H1 (cell line): ENCODE results near the gene CDC42EP3. TPM values are rescaled to one million over a fixed set of nuclear protein-coding genes. Genes with fewer than 3 reads are reported as not detected.

Source experiments
- CTCF ChIA-PET: fragments of 300-600 bp; sonication (Branson Sonifier 250); formaldehyde crosslinking; loops from one replicate; lab custom pipeline; 2021; ENCODE audit not compliant: partially characterized antibody; lab: Charles Lee
- POLR2A ChIA-PET: fragments of 300-600 bp; sonication (Branson Sonifier 250); formaldehyde crosslinking; loops from one replicate; lab custom pipeline; 2021; ENCODE audit warnings: inconsistent platforms; ENCODE audit not compliant: partially characterized antibody; lab: Charles Lee
- DNase-seq, 2 experiments: peaks; one replicate each; pipeline versions ENCODE4 v3.0.0 to v3.0.0-alpha.2; 2010 to 2022; ENCODE audit warnings: low spot score in 2 of 2, low read depth in 1 of 2, mixed read lengths in 1 of 2
- FAIRE-seq: peaks from 2 replicates; lab custom pipeline; 2011; peaks lifted over from hg19 to GRCh38; lab: Jason Lieb, UNC
- H2AFZ ChIP-seq: 2 replicates; pipeline ENCODE4 v1.8.1; 2012; ENCODE audit warnings: low read length, inconsistent platforms
- H2AK5ac ChIP-seq: 2 replicates; pipeline ENCODE4 v1.6.1; 2013; ENCODE audit warnings: low read depth, low read length
- H2BK120ac ChIP-seq: replicated peaks from 2 replicates; pipeline ENCODE3; 2013; ENCODE audit warnings: low read depth, low read length, inconsistent platforms
- H2BK12ac ChIP-seq: 2 replicates; pipeline ENCODE4 v1.6.1; 2013; ENCODE audit warnings: low read depth, low read length
- H2BK15ac ChIP-seq: 2 replicates; pipeline ENCODE4 v1.6.1; 2013; ENCODE audit warnings: low read length
- H2BK20ac ChIP-seq: 2 replicates; pipeline ENCODE4 v1.6.1; 2013; ENCODE audit warnings: low read length
- H2BK5ac ChIP-seq: 2 replicates; pipeline ENCODE4 v1.6.1; 2013; ENCODE audit warnings: low read depth, low read length
- H3K14ac ChIP-seq: 2 replicates; pipeline ENCODE4 v1.6.1; 2013; ENCODE audit warnings: inconsistent platforms; ENCODE audit not compliant: insufficient read length
- H3K18ac ChIP-seq: 2 replicates; pipeline ENCODE4 v1.6.1; 2013; ENCODE audit warnings: low read length; ENCODE audit errors: extremely low read depth
- H3K23ac ChIP-seq: 2 replicates; pipeline ENCODE4 v1.6.1; 2013; ENCODE audit warnings: inconsistent platforms; ENCODE audit not compliant: insufficient read length
- H3K23me2 ChIP-seq: 2 replicates; pipeline ENCODE4 v1.6.1; 2013; ENCODE audit warnings: low read depth, low read length
- H3K27ac ChIP-seq: 2 replicates; pipeline ENCODE4 v1.6.1; 2011; ENCODE audit warnings: low read depth, low read length, inconsistent platforms
- H3K27me3 ChIP-seq, 4 experiments: replicated peaks in 1 of 4; 1 replicate in 1 of 4; 2 replicates in 3 of 4; pipeline versions ENCODE4 v1.6.1 to v1.8.1; 2011 to 2013; ENCODE audit warnings: low read length in 3 of 4, mild to moderate bottlenecking in 3 of 4, inconsistent platforms in 2 of 4, mixed read lengths in 2 of 4, moderate library complexity in 1 of 4; ENCODE audit not compliant: control insufficient read depth in 3 of 4, insufficient read depth in 3 of 4; ENCODE audit errors: extremely low read depth in 1 of 4
- H3K36me3 ChIP-seq, 4 experiments: 2 replicates each; pipeline versions ENCODE4 v1.6.1 to v1.8.1; 2011 to 2013; ENCODE audit warnings: mild to moderate bottlenecking in 4 of 4, low read length in 3 of 4, moderate library complexity in 2 of 4, control low read depth in 1 of 4, inconsistent platforms in 1 of 4; ENCODE audit not compliant: insufficient read depth in 4 of 4, control insufficient read depth in 2 of 4
- H3K4ac ChIP-seq: replicated peaks from 2 replicates; pipeline ENCODE3; 2013; ENCODE audit warnings: low read length, low read depth, mixed read lengths, inconsistent platforms; ENCODE audit not compliant: insufficient read length
- H3K4me1 ChIP-seq, 4 experiments: replicated peaks in 1 of 4; 1 replicate in 1 of 4; 2 replicates in 3 of 4; pipeline versions ENCODE4 v1.6.1 to v1.8.1; 2011 to 2013; ENCODE audit warnings: low read length in 3 of 4, inconsistent platforms in 2 of 4, mixed read lengths in 1 of 4; ENCODE audit not compliant: insufficient read depth in 4 of 4, control insufficient read depth in 3 of 4
- H3K4me2 ChIP-seq, 2 experiments: 2 replicates each; pipeline versions ENCODE4 v1.6.1 to v1.8.1; 2011 to 2013; ENCODE audit warnings: low read depth in 2 of 2, low read length in 2 of 2, control low read depth in 1 of 2, inconsistent platforms in 1 of 2, mild to moderate bottlenecking in 1 of 2; ENCODE audit not compliant: insufficient read depth in 1 of 2
- H3K4me3 ChIP-seq, 4 experiments: fragments of 200-600, 300-600 bp in 1 of 4; sonication (generic), shearing (Covaris generic), sonication (Bioruptor Twin) in 1 of 4; 2 replicates each; pipeline versions ENCODE4 v1.5.1 to v1.8.1; 2011 to 2016; ENCODE audit warnings: low read length in 4 of 4, low read depth in 3 of 4, control low read depth in 2 of 4, inconsistent platforms in 2 of 4, mild to moderate bottlenecking in 2 of 4, mixed read lengths in 1 of 4, moderate library complexity in 1 of 4; ENCODE audit not compliant: insufficient read depth in 2 of 4; ENCODE audit errors: extremely low read depth in 1 of 4
- H3K56ac ChIP-seq: replicated peaks from 2 replicates; pipeline ENCODE3; 2013; ENCODE audit warnings: low read depth, mild to moderate bottlenecking, mixed read lengths, low read length, inconsistent platforms; ENCODE audit not compliant: insufficient read length
- H3K79me1 ChIP-seq: 2 replicates; pipeline ENCODE4 v1.6.1; 2013; ENCODE audit warnings: low read depth, low read length, control low read depth
- H3K79me2 ChIP-seq, 2 experiments: 2 replicates each; pipeline versions ENCODE4 v1.6.1 to v1.8.1; 2012 to 2013; ENCODE audit warnings: low read length in 2 of 2, mild to moderate bottlenecking in 2 of 2, inconsistent platforms in 1 of 2; ENCODE audit not compliant: insufficient read depth in 2 of 2, control insufficient read depth in 1 of 2
- H3K9ac ChIP-seq, 4 experiments: replicated peaks in 1 of 4; 1 replicate in 1 of 4; 2 replicates in 3 of 4; pipeline versions ENCODE4 v1.6.1 to v1.8.1; 2011 to 2013; ENCODE audit warnings: low read depth in 3 of 4, low read length in 3 of 4, control low read depth in 2 of 4, mild to moderate bottlenecking in 2 of 4, moderate library complexity in 2 of 4, inconsistent platforms in 1 of 4; ENCODE audit errors: extremely low read depth in 1 of 4
- H3K9me3 ChIP-seq, 2 experiments: 2 replicates each; pipeline versions ENCODE4 v1.6.1 to v1.8.1; 2012 to 2013; ENCODE audit warnings: mild to moderate bottlenecking in 2 of 2, moderate library complexity in 2 of 2, control low read depth in 1 of 2, inconsistent platforms in 1 of 2, low read depth in 1 of 2, low read length in 1 of 2, mixed read lengths in 1 of 2; ENCODE audit not compliant: insufficient read depth in 2 of 2
- H4K20me1 ChIP-seq, 2 experiments: replicated peaks in 1 of 2; 2 replicates each; pipeline versions ENCODE3 to v1.8.1; 2011 to 2013; ENCODE audit warnings: inconsistent platforms in 2 of 2, low read length in 2 of 2, mild to moderate bottlenecking in 1 of 2; ENCODE audit not compliant: insufficient read depth in 2 of 2, control insufficient read depth in 1 of 2
- H4K5ac ChIP-seq: 2 replicates; pipeline ENCODE4 v1.6.1; 2013; ENCODE audit warnings: low read length, low read depth, mixed read lengths, inconsistent platforms; ENCODE audit not compliant: insufficient read length
- H4K8ac ChIP-seq: 2 replicates; pipeline ENCODE4 v1.8.0; 2013; ENCODE audit warnings: mild to moderate bottlenecking, moderate library complexity, low read length, inconsistent platforms; ENCODE audit not compliant: insufficient read depth; ENCODE audit errors: extremely low read depth
- H4K91ac ChIP-seq: replicated peaks from 2 replicates; pipeline ENCODE3; 2013; ENCODE audit warnings: low read length, mixed read lengths, inconsistent platforms; ENCODE audit not compliant: insufficient read length
- CREB1 ChIP-seq: IDR thresholded peaks from 2 replicates; pipeline ENCODE4 v1.6.1; 2012; ENCODE audit warnings: inconsistent platforms
- E2F6 ChIP-seq: IDR thresholded peaks from 2 replicates; pipeline ENCODE4 v1.6.1; 2012; ENCODE audit warnings: inconsistent platforms
- EGR1 ChIP-seq: IDR thresholded peaks from 2 replicates; pipeline ENCODE4 v1.6.1; 2011; ENCODE audit warnings: low read depth, low read length, borderline replicate concordance
- RAD21 ChIP-seq, 2 experiments: IDR thresholded peaks in 1 of 2; conservative IDR thresholded peaks in 1 of 2; 2 replicates each; pipeline ENCODE4 v1.6.1; 2011; ENCODE audit warnings: low read depth in 2 of 2, low read length in 2 of 2, improper control_type of control experiment in 1 of 2, inconsistent platforms in 1 of 2, mild to moderate bottlenecking in 1 of 2, moderate library complexity in 1 of 2
- USF2 ChIP-seq: IDR thresholded peaks from 2 replicates; pipeline ENCODE4 v1.6.1; 2011; ENCODE audit warnings: low read length, improper control_type of control experiment
- ZNF274 ChIP-seq: IDR thresholded peaks from 2 replicates; pipeline ENCODE4 v1.7.0; 2012; ENCODE audit warnings: low read length, borderline replicate concordance; ENCODE audit errors: extremely low read depth
- WGBS, 2 experiments: shearing (Covaris generic) in 1 of 2; methylation state at CpG; one replicate each; pipeline versions ENCODE4 v1.1.6 to v1.1.7; 2013 to 2015; ENCODE audit warnings: low lambda C conversion rate in 2 of 2, mixed read lengths in 2 of 2, inconsistent platforms in 1 of 2, low coverage in 1 of 2, missing lambda C conversion rate in 1 of 2; ENCODE audit not compliant: insufficient replicate concordance in 2 of 2, insufficient coverage in 1 of 2, insufficient read length in 1 of 2; ENCODE audit errors: extremely low coverage in 1 of 2, missing lambda C conversion rate in 1 of 2; 5-methylcytosine and 5-hydroxymethylcytosine counted together
- polyA plus RNA-seq, 7 experiments: library from polyadenylated mRNA; depleted of rRNA in 3 of 7; stranded (reverse) in 5 of 7; unstranded in 2 of 7; fragments of >200 nt in 5 of 7; fragments of 200-250 nt in 2 of 7; gene quantifications; 1 replicate in 5 of 7; 2 replicates in 1 of 7; 4 replicates in 1 of 7; pipeline versions ENCODE4 v1.2.1 to v1.2.3, GENCODE V29; 2011 to 2013; ENCODE audit warnings: missing spikeins in 2 of 7, mixed read lengths in 2 of 7
- total RNA-seq: library from RNA; stranded (reverse); fragmentation: NEBNext Ultra II Directional; extraction: Animal tissue kit (Norgen Biotek cat#: 25700); gene quantifications from 2 replicates; pipeline ENCODE4 v1.2.1, GENCODE V29; 2021

Gene CDC42EP3
- total and polyA plus RNA-seq, 2 of the 8 experiments (the other 6 are each of a cell fraction or from before 2014, with no cell fraction given), result 18.4 to 24.7 TPM

GRCh38 chr2:37681587-37681986 lies 10.1 kb upstream of the CDC42EP3 start:
- H3K4me2 ChIP-seq, result no peak overlapping the region
- 73% methylated on average over 1 of the region's 1 CpG; no CpG with 5 or more reads in 1 of the 2 experiments for WGBS, 2 experiments
- no peak overlapping the region for H2BK20ac ChIP-seq
- H2BK15ac ChIP-seq, result no peak overlapping the region
- ChIA-PET CTCF (interaction anchor here (0.7 kb wide), 1 partner anchor 196 kb away, joined by 3 read pairs; no protein-coding TSS in a partner anchor), POLR2A (no interaction called here)
- H4K20me1 ChIP-seq, result no peaks in the 10 kb centered on the region
- H4K8ac ChIP-seq, result no peak overlapping the region
- H2BK120ac ChIP-seq, result no peak overlapping the region
- H3K4me1 ChIP-seq, result peaks cover 0 to 2% (median under 1%) of the 10 kb centered on the region in 4 experiments; a peak in 3 of 7 replicates
- H3K27ac ChIP-seq, result no peak overlapping the region; the same call in 1 of the 2 replicates
- H3K79me2 ChIP-seq, result no peaks in the 10 kb centered on the region
- no peak overlapping the region for H3K4me3 ChIP-seq
- no peak overlapping the region for H3K56ac ChIP-seq
- H2AFZ ChIP-seq, result no peak overlapping the region
- H3K9ac ChIP-seq, result no peak overlapping the region
- H3K23ac ChIP-seq, result no peak overlapping the region
- H3K18ac ChIP-seq, result no peak overlapping the region
- H4K5ac ChIP-seq, result no peak overlapping the region
- DNase-seq, result no peak
- no peaks in the 10 kb centered on the region for H3K9me3 ChIP-seq
- FAIRE-seq, result no peak
- H2BK12ac ChIP-seq, result no peak overlapping the region
- no peaks in the 10 kb centered on the region for H3K27me3 ChIP-seq
- H3K14ac ChIP-seq, result no peak overlapping the region
- H3K36me3 ChIP-seq, result no peaks in the 10 kb centered on the region
- H4K91ac ChIP-seq, result no peak overlapping the region
- H3K79me1 ChIP-seq, result no peaks in the 10 kb centered on the region
- H2AK5ac ChIP-seq, result no peak overlapping the region; the same call in 1 of the 2 replicates
- no peak overlapping the region for H2BK5ac ChIP-seq
- no peaks in the 10 kb centered on the region for H3K23me2 ChIP-seq
- TF ChIP-seq ZNF274, result no peak
- no peak for TF ChIP-seq CREB1
- TF ChIP-seq USF2, result no peak
- no peak for TF ChIP-seq E2F6
- TF ChIP-seq RAD21 (IDR thresholded peaks at IDR 0.05 in 1 of 2, conservative IDR thresholded peaks at IDR 0.05 in 1 of 2; ENCODE audit: low read depth in 2 of 2, low read length in 2 of 2), result no peak
- TF ChIP-seq EGR1, result no peak
- no peak overlapping the region for H3K4ac ChIP-seq
